CD4-positive, alpha-beta memory T cell (primary cell): ENCODE data around the gene EDA. TPM values are rescaled to one million over a fixed set of nuclear protein-coding genes. Genes with fewer than 3 reads are reported as not detected.

Source experiments
- CTCF ChIA-PET: fragments of 350-600 bp; sonication (Branson Sonifier 250); formaldehyde crosslinking; loops from one replicate; lab custom pipeline; 2021; ENCODE audit warnings: inconsistent platforms; ENCODE audit not compliant: partially characterized antibody; lab: Charles Lee
- POLR2A ChIA-PET: fragments of 350-600 bp; sonication (Branson Sonifier 250); formaldehyde crosslinking; loops from one replicate; lab custom pipeline; 2021; ENCODE audit not compliant: partially characterized antibody; lab: Charles Lee
- DNase-seq, 5 donors: peaks; one replicate each; pipeline versions ENCODE4 v3.0.0 to v3.0.0-alpha.2; 2020 to 2022; ENCODE audit warnings: mixed read lengths in 1 of 5
- H3K27ac ChIP-seq: one replicate; pipeline ENCODE4 v1.7.0; 2013; ENCODE audit warnings: low read depth, low read length
- H3K27me3 ChIP-seq: 2 replicates; pipeline ENCODE4 v1.7.0; 2013; ENCODE audit warnings: mild to moderate bottlenecking, low read length, moderate library complexity; ENCODE audit not compliant: insufficient read depth
- H3K36me3 ChIP-seq: 2 replicates; pipeline ENCODE4 v1.7.0; 2013; ENCODE audit warnings: mild to moderate bottlenecking, low read length, moderate library complexity; ENCODE audit not compliant: insufficient read depth
- H3K4me1 ChIP-seq: 2 replicates; pipeline ENCODE4 v1.7.0; 2013; ENCODE audit warnings: mild to moderate bottlenecking, low read length, moderate library complexity; ENCODE audit not compliant: insufficient read depth
- H3K4me3 ChIP-seq, 2 donors: one replicate each; pipeline ENCODE4 v1.7.0; 2013; ENCODE audit warnings: low read length in 2 of 2, mild to moderate bottlenecking in 1 of 2
- H3K9me3 ChIP-seq, 2 donors: one replicate each; pipeline ENCODE4 v1.7.0; 2013; ENCODE audit warnings: low read length in 2 of 2, control low read depth in 1 of 2; ENCODE audit not compliant: control insufficient read depth in 1 of 2
- H3K27ac Mint-ChIP-seq, 7 donors: one replicate each; pipeline ENCODE4 v1.8.0; 2020 to 2021; ENCODE audit warnings: mixed read lengths in 7 of 7, mild to moderate bottlenecking in 6 of 7, inconsistent platforms in 3 of 7, moderate library complexity in 3 of 7
- H3K27me3 Mint-ChIP-seq, 2 donors: one replicate each; pipeline ENCODE4 v1.8.0; 2020 to 2021; ENCODE audit warnings: mixed read lengths in 2 of 2
- H3K36me3 Mint-ChIP-seq, 2 donors: one replicate each; pipeline ENCODE4 v1.8.0; 2020 to 2021; ENCODE audit warnings: mixed read lengths in 2 of 2, inconsistent platforms in 1 of 2, mild to moderate bottlenecking in 1 of 2
- H3K4me1 Mint-ChIP-seq, 4 donors: one replicate each; pipeline ENCODE4 v1.8.0; 2020 to 2021; ENCODE audit warnings: mixed read lengths in 4 of 4, mild to moderate bottlenecking in 1 of 4
- H3K4me3 Mint-ChIP-seq, 8 donors: one replicate each; pipeline ENCODE4 v1.8.0; 2020 to 2021; ENCODE audit warnings: mixed read lengths in 8 of 8, mild to moderate bottlenecking in 7 of 8, moderate library complexity in 6 of 8, inconsistent platforms in 3 of 8
- H3K9me3 Mint-ChIP-seq, 8 donors: one replicate each; pipeline ENCODE4 v1.8.0; 2020 to 2021; ENCODE audit warnings: mixed read lengths in 8 of 8, mild to moderate bottlenecking in 5 of 8, inconsistent platforms in 3 of 8, moderate library complexity in 1 of 8
- intact Hi-C: fragments of 100-400 bp; cut with micrococcal nuclease; formaldehyde crosslinking; loops from one replicate; pipeline ENCODE4 v1.15.1; 2023
- polyA plus RNA-seq, 2 donors: library from polyadenylated mRNA; unstranded; fragments of 300-500 nt; fragmentation: Illumina TruSeq; gene quantifications; one replicate each; pipeline ENCODE4 v1.2.3, GENCODE V29; 2021
- total RNA-seq, 2 experiments: library from RNA; stranded (reverse); gene quantifications; one replicate each; pipeline ENCODE4 v1.2.3, GENCODE V29; 2021

EDA gene
- total and polyA plus RNA-seq, 4 experiments from 2014 or later = 0.69 to 4.0 (median 2.9) TPM

DNA sequence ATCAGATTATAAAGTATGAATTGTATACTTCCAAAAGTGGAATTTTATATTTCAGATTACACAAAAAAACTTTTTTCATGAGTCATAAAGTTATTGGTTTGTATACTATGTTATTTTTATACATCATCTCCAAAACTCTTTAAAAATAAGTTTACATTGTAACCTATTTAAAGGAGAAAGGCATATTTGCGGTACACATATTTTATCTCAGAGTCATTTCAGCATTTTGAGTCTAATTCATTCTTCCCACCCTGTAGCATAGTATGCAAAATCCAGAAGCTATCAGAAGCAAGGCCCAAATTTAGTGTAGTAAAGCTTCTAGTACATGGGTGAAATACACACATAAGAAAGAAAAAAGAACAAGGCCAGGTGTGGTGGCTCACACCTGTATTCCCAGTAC lies 353.5 kb downstream of the EDA start:
- H3K36me3 ChIP-seq = no peaks in the 10 kb centered on the region
- ChIA-PET POLR2A (no interaction called here), CTCF (no interaction called here)
- no peak overlapping the region for H3K4me3 Mint-ChIP-seq
- H3K4me3 ChIP-seq = no peak overlapping the region
- no peaks in the 10 kb centered on the region for H3K4me1 Mint-ChIP-seq
- no peak overlapping the region for H3K27ac Mint-ChIP-seq
- no peaks in the 10 kb centered on the region for H3K9me3 Mint-ChIP-seq
- no peaks in the 10 kb centered on the region for H3K9me3 ChIP-seq
- no peak overlapping the region for H3K27ac ChIP-seq
- no peaks in the 10 kb centered on the region for H3K4me1 ChIP-seq
- intact Hi-C loops = no loop called here
- H3K27me3 Mint-ChIP-seq = no peaks in the 10 kb centered on the region
- H3K27me3 ChIP-seq = no peaks in the 10 kb centered on the region
- DNase-seq = no peak
- H3K36me3 Mint-ChIP-seq = no peaks in the 10 kb centered on the region

DNA sequence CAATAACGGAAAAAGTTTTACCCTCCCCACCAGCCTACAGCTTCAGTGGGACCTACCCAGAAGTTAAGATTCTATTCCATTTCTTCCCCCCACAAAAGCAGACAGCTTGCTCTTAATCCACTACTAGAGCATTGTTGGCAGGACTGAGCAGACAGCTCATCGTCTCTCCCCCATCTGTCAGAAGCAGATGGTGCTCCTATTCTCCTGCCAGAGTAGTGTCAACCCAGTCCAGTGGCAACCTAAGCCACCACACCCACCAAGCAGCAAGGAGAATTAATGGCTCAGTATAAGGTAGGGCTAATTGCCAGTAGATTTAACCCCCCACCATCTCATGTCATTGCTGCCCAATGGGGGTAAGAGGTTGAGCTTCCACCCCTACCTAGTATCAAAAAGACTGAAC lies 371.8 kb downstream of the EDA start:
- H3K36me3 Mint-ChIP-seq = no peaks in the 10 kb centered on the region
- peak overlapping the region in 1 of 8 donors; percentile 33 for H3K4me3 Mint-ChIP-seq
- Histone ChIP-seq H3K36me3 (no peaks in the 10 kb centered on the region), H3K9me3 (no peaks in the 10 kb centered on the region), H3K4me1 (no peaks in the 10 kb centered on the region), H3K27ac (no peak overlapping the region), H3K27me3 (no peaks in the 10 kb centered on the region), H3K4me3 (no peak overlapping the region)
- peaks cover 0 to 3% (median 0%) of the 10 kb centered on the region in 8 donors for H3K9me3 Mint-ChIP-seq
- CTCF ChIA-PET = no interaction called here
- POLR2A ChIA-PET = no interaction called here
- no peaks in the 10 kb centered on the region for H3K27me3 Mint-ChIP-seq
- peak overlapping the region in 1 of 7 donors; percentile 0 for H3K27ac Mint-ChIP-seq
- no peak for DNase-seq
- H3K4me1 Mint-ChIP-seq = no peaks in the 10 kb centered on the region
- intact Hi-C loops = no loop called here

DNA sequence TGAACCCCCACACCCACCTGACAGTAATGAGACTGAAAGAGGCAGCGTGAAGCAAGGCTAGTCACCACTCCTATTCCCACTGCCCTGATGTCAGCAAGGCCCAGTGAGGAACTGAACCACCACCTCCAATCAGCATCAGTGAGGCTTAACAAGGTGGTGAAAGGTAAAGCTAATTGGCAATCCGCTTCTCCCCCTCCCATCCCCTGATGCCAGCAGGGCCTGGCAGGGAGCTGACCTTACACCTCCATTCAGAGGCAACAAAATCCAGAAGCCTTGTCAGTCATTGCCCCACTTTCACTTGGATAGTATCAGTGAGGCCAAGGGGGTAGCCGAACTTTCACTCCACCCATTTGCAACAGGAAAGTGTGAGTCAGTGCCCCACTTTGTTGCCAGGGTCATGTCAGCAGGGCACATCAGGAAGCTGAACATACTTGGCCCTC lies 373.1 kb downstream of the EDA start:
- DNase-seq = peak; percentile 2 to 49 (median 19)
- H3K27ac Mint-ChIP-seq = no peak overlapping the region

GRCh38 chrX:69991685-69992084 lies 375.8 kb downstream of the EDA start:
- DNase-seq = no peak
- H3K27me3 ChIP-seq = no peaks in the 10 kb centered on the region
- Mint-ChIP-seq H3K27ac (no peak overlapping the region), H3K36me3 (no peaks in the 10 kb centered on the region), H3K4me3 (no peak overlapping the region), H3K9me3 (peaks cover 0 to 4% (median 2%) of the 10 kb centered on the region in 8 donors), H3K27me3 (no peaks in the 10 kb centered on the region), H3K4me1 (no peaks in the 10 kb centered on the region)
- ChIA-PET CTCF (no interaction called here), POLR2A (no interaction called here)
- H3K36me3 ChIP-seq = no peaks in the 10 kb centered on the region
- H3K27ac ChIP-seq = no peak overlapping the region
- no peaks in the 10 kb centered on the region for H3K9me3 ChIP-seq
- no peak overlapping the region for H3K4me3 ChIP-seq
- intact Hi-C loops = no loop called here
- no peaks in the 10 kb centered on the region for H3K4me1 ChIP-seq

More for the DNA sequence above, 373.1 kb downstream of the EDA start:
- Mint-ChIP-seq H3K27me3 (no peaks in the 10 kb centered on the region), H3K9me3 (peaks cover 0 to 3% (median 0%) of the 10 kb centered on the region in 8 donors), H3K4me1 (no peaks in the 10 kb centered on the region), H3K36me3 (no peaks in the 10 kb centered on the region), H3K4me3 (no peak overlapping the region)
- Histone ChIP-seq H3K4me1 (no peaks in the 10 kb centered on the region), H3K27me3 (no peaks in the 10 kb centered on the region), H3K9me3 (no peaks in the 10 kb centered on the region), H3K4me3 (no peak overlapping the region), H3K36me3 (no peaks in the 10 kb centered on the region), H3K27ac (no peak overlapping the region)
- intact Hi-C loops = no loop called here
- ChIA-PET POLR2A (no interaction called here), CTCF (no interaction called here)

DNA sequence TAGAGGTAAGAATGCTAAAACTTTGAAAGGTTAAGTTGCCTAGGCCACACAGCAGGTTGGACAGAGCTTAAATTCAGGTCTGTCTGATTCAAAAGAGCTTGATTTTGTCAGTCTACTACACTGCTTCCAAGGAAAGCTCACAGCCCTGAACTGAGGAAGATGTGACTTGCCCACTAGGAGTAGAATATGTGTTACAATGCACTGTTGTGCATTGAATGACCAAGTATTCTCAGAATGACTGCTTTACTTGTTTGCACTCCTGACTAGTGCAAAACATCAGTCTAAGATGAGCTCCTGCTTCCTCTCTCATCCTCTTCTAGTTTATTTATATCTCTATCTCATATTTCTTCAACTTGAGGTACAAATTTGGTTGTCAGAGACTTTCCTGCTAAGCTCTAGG lies 377.6 kb downstream of the EDA start:
- Histone ChIP-seq H3K27ac (no peak overlapping the region), H3K36me3 (no peaks in the 10 kb centered on the region), H3K9me3 (no peaks in the 10 kb centered on the region), H3K27me3 (no peaks in the 10 kb centered on the region), H3K4me3 (no peak overlapping the region), H3K4me1 (no peaks in the 10 kb centered on the region)
- H3K27me3 Mint-ChIP-seq = no peaks in the 10 kb centered on the region
- ChIA-PET POLR2A (no interaction called here), CTCF (no interaction called here)
- H3K4me1 Mint-ChIP-seq = no peaks in the 10 kb centered on the region
- peaks cover 0 to 7% (median 2%) of the 10 kb centered on the region in 8 donors for H3K9me3 Mint-ChIP-seq
- no peak overlapping the region for H3K4me3 Mint-ChIP-seq
- no peak overlapping the region for H3K27ac Mint-ChIP-seq
- no peaks in the 10 kb centered on the region for H3K36me3 Mint-ChIP-seq
- intact Hi-C loops = no loop called here
- no peak for DNase-seq

GRCh38 chrX:69995362-69996112 lies 379.6 kb downstream of the EDA start:
- no peaks in the 10 kb centered on the region for H3K36me3 Mint-ChIP-seq
- no peak overlapping the region for H3K4me3 Mint-ChIP-seq
- Histone ChIP-seq H3K4me3 (no peak overlapping the region), H3K27me3 (no peaks in the 10 kb centered on the region), H3K9me3 (no peaks in the 10 kb centered on the region), H3K36me3 (no peaks in the 10 kb centered on the region), H3K4me1 (no peaks in the 10 kb centered on the region), H3K27ac (no peak overlapping the region)
- H3K4me1 Mint-ChIP-seq = no peaks in the 10 kb centered on the region
- DNase-seq = no peak
- intact Hi-C loops = no loop called here
- peaks cover 0 to 11% (median 2%) of the 10 kb centered on the region in 8 donors for H3K9me3 Mint-ChIP-seq
- ChIA-PET POLR2A (no interaction called here), CTCF (no interaction called here)
- H3K27me3 Mint-ChIP-seq = no peaks in the 10 kb centered on the region
- H3K27ac Mint-ChIP-seq = no peak overlapping the region

DNA sequence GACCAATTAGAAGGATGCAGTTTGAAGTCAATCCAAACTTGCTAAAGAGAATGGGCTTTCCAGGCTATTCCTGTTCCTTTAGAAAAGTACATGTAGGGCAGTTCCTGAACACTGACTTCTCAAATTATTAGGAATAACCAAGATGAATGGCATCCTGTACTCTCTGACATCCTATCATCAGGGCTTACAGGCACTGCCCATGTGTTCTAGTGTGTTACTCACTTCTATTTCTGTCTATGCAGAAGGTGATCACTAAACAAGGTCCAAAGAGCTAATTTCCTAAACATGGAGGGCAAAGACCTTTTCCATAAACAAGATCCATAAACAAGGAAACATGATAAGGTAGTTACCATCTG lies 380.2 kb downstream of the EDA start:
- H3K27me3 ChIP-seq = no peaks in the 10 kb centered on the region
- no peaks in the 10 kb centered on the region for H3K4me1 ChIP-seq
- H3K27ac ChIP-seq = no peak overlapping the region
- no peak overlapping the region for H3K27ac Mint-ChIP-seq
- H3K4me1 Mint-ChIP-seq = no peaks in the 10 kb centered on the region
- no peak overlapping the region for H3K4me3 Mint-ChIP-seq
- H3K36me3 ChIP-seq = no peaks in the 10 kb centered on the region
- no peak overlapping the region for H3K4me3 ChIP-seq
- ChIA-PET POLR2A (no interaction called here), CTCF (no interaction called here)
- H3K9me3 Mint-ChIP-seq = peaks cover 0 to 11% (median 2%) of the 10 kb centered on the region in 8 donors
- DNase-seq = no peak
- intact Hi-C loops = no loop called here
- H3K9me3 ChIP-seq = no peaks in the 10 kb centered on the region
- H3K36me3 Mint-ChIP-seq = no peaks in the 10 kb centered on the region
- H3K27me3 Mint-ChIP-seq = no peaks in the 10 kb centered on the region
